WTC11 (cell line): ENCODE measurements around the gene BICDL1. TPM values are rescaled to one million over a fixed set of nuclear protein-coding genes. Genes with fewer than 3 reads are reported as not detected.

Experiments used
- CREB1 ChIP-seq: sonication (generic); formaldehyde crosslinking; IDR thresholded peaks from 2 replicates; pipeline ENCODE4 v1.8.0; 2023; ENCODE audit warnings: mild to moderate bottlenecking, missing genetic modification reagents
- E2F5 ChIP-seq: sonication (generic); formaldehyde crosslinking; IDR thresholded peaks from 2 replicates; pipeline ENCODE4 v1.8.1; 2022; ENCODE audit warnings: mild to moderate bottlenecking, moderate library complexity, missing genetic modification reagents
- ESRRA ChIP-seq: sonication (generic); formaldehyde crosslinking; IDR thresholded peaks from 2 replicates; pipeline ENCODE4 v1.8.1; 2022; ENCODE audit warnings: mild to moderate bottlenecking, missing genetic modification reagents, borderline replicate concordance
- FOXP1 ChIP-seq: sonication (generic); formaldehyde crosslinking; IDR thresholded peaks from 2 replicates; pipeline ENCODE4 v1.8.0; 2022; ENCODE audit warnings: missing genetic modification reagents, mild to moderate bottlenecking, moderate library complexity, borderline replicate concordance
- FOXP4 ChIP-seq: sonication (generic); formaldehyde crosslinking; IDR thresholded peaks from 2 replicates; pipeline ENCODE4 v1.8.0; 2022; ENCODE audit warnings: mild to moderate bottlenecking, missing genetic modification reagents
- MYBL2 ChIP-seq: sonication (generic); formaldehyde crosslinking; IDR thresholded peaks from 2 replicates; pipeline ENCODE4 v1.8.1; 2023; ENCODE audit warnings: mild to moderate bottlenecking, moderate library complexity, missing genetic modification reagents
- NFE2L1 ChIP-seq: sonication (generic); formaldehyde crosslinking; IDR thresholded peaks from 2 replicates; pipeline ENCODE4 v1.8.1; 2023; ENCODE audit warnings: missing genetic modification reagents
- NR2C2 ChIP-seq: sonication (generic); formaldehyde crosslinking; IDR thresholded peaks from 2 replicates; pipeline ENCODE4 v1.8.0; 2022; ENCODE audit warnings: mild to moderate bottlenecking, missing genetic modification reagents
- SMAD3 ChIP-seq: sonication (generic); formaldehyde crosslinking; IDR thresholded peaks from 2 replicates; pipeline ENCODE4 v1.8.0; 2022; ENCODE audit warnings: missing genetic modification reagents, mild to moderate bottlenecking, borderline replicate concordance
- SMAD4 ChIP-seq: sonication (generic); formaldehyde crosslinking; IDR thresholded peaks from 2 replicates; pipeline ENCODE4 v1.8.0; 2022; ENCODE audit warnings: mild to moderate bottlenecking, missing genetic modification reagents
- SP1 ChIP-seq: sonication (generic); formaldehyde crosslinking; conservative IDR thresholded peaks from 2 replicates; pipeline ENCODE4 v1.8.1; 2022; ENCODE audit warnings: missing genetic modification reagents
- TEAD4 ChIP-seq: sonication (generic); formaldehyde crosslinking; IDR thresholded peaks from 2 replicates; pipeline ENCODE4 v1.8.0; 2022; ENCODE audit warnings: mild to moderate bottlenecking, missing genetic modification reagents
- USF1 ChIP-seq: sonication (generic); formaldehyde crosslinking; IDR thresholded peaks from 2 replicates; pipeline ENCODE4 v1.8.0; 2022; ENCODE audit warnings: mild to moderate bottlenecking, missing genetic modification reagents
- ZNF263 ChIP-seq: sonication (generic); formaldehyde crosslinking; IDR thresholded peaks from 2 replicates; pipeline ENCODE4 v1.8.1; 2022; ENCODE audit warnings: low read depth, mild to moderate bottlenecking, moderate library complexity, missing genetic modification reagents
- ZNF281 ChIP-seq: sonication (generic); formaldehyde crosslinking; IDR thresholded peaks from 2 replicates; pipeline ENCODE4 v1.8.0; 2023; ENCODE audit warnings: mild to moderate bottlenecking, missing genetic modification reagents
- ZNF317 ChIP-seq: sonication (generic); formaldehyde crosslinking; IDR thresholded peaks from 2 replicates; pipeline ENCODE4 v1.8.1; 2023; ENCODE audit warnings: low read depth, mild to moderate bottlenecking, moderate library complexity, missing genetic modification reagents, borderline replicate concordance
- ZNF512 ChIP-seq: sonication (generic); formaldehyde crosslinking; IDR thresholded peaks from 2 replicates; pipeline ENCODE4 v1.8.1; 2022; ENCODE audit warnings: missing genetic modification reagents, borderline replicate concordance
- ZNF671 ChIP-seq: fragments of 250-450 bp; sonication (Bioruptor Pico); IDR thresholded peaks from 2 replicates; pipeline ENCODE4 v1.8.0; 2021; ENCODE audit warnings: mild to moderate bottlenecking
- total RNA-seq: library from RNA; stranded (reverse); gene quantifications from 3 replicates; pipeline ENCODE4 v1.2.3, GENCODE V29; 2021

Gene BICDL1
- total RNA-seq, 1 experiment from 2014 or later, result 23.1 TPM

GRCh38 chr12:119989731-119990381 is 820 bp downstream of the BICDL1 start (continued):
- peak; percentile 88 for TF ChIP-seq FOXP1 (CRISPR knock-in tag)
- TF ChIP-seq NR2C2, result 0 out of 2 replicates have a peak, but pooled peaks have one; percentile 31
- TF ChIP-seq CREB1 (CRISPR knock-in tag), result no peak
- 0 out of 2 replicates have a peak, but pooled peaks have one; percentile 38 for TF ChIP-seq SMAD3 (CRISPR knock-in tag)
- no peak for TF ChIP-seq ZNF671 (CRISPR knock-in tag)
- peak; percentile 35; the same call in 1 of the 2 replicates for TF ChIP-seq ZNF317 (CRISPR knock-in tag)
- TF ChIP-seq MYBL2 (CRISPR knock-in tag), result peak; percentile 81; the same call in 1 of the 2 replicates
- peak; percentile 74; the same call in 1 of the 2 replicates for TF ChIP-seq TEAD4 (CRISPR knock-in tag)
- 0 out of 2 replicates have a peak, but pooled peaks have one; percentile 38 for TF ChIP-seq SP1 (CRISPR knock-in tag)
- peak; percentile 80; the same call in 1 of the 2 replicates for TF ChIP-seq ESRRA
- TF ChIP-seq E2F5 (CRISPR knock-in tag), result peak; percentile 91
- TF ChIP-seq ZNF263, result no peak
- TF ChIP-seq ZNF281, result peak; percentile 37; the same call in 1 of the 2 replicates
- peak; percentile 87; the same call in 1 of the 2 replicates for TF ChIP-seq FOXP4 (CRISPR knock-in tag)
- no peak for TF ChIP-seq ZNF512 (CRISPR knock-in tag)
- TF ChIP-seq NFE2L1 (CRISPR knock-in tag), result 0 out of 2 replicates have a peak, but pooled peaks have one; percentile 43
- peak; percentile 91 for TF ChIP-seq SMAD4 (CRISPR knock-in tag)
- peak; percentile 61; the same call in 1 of the 2 replicates for TF ChIP-seq USF1 (CRISPR knock-in tag)
- TF ChIP-seq, all 79 proteins: peak for 30
